ENCODE measurements around the gene MPP3. TPM values are rescaled to one million over a fixed set of nuclear protein-coding genes. Genes with fewer than 3 reads are reported as not detected.

MPP3 gene
- total and polyA plus RNA-seq, 2 of the 4 experiments (the other 2 are of a cell fraction), result 5.7 to 11.9 TPM

GRCh38 chr17:43805117-43805516 lies 27.8 kb downstream of the MPP3 start:
- intact Hi-C loops (cut with micrococcal nuclease) (no loop called here), in situ Hi-C loops (cut with MboI; ENCODE audit: low sequenced_read_pairs) (no loop called here), dilution Hi-C loops (cut with HindIII; ENCODE audit: low sequenced_read_pairs, unreplicated experiment) (no loop called here)
- H4K20me1 ChIP-seq (ENCODE audit: insufficient read depth, low read length), result peaks cover 5% of the 10 kb centered on the region; the same call in 1 of the 2 replicates
- no TSS peak for BruUV-seq (replicated peaks)
- no peak overlapping the region for H3K14ac ChIP-seq (replicated peaks; ENCODE audit: low read depth, low read length)
- no peaks in the 10 kb centered on the region; a peak in 1 of 4 replicates for H3K79me1 ChIP-seq (ENCODE audit: low read depth in 1 of 2, low read length in 2 of 2)
- H3K27me3 ChIP-seq (ENCODE audit: control insufficient read depth, insufficient read depth, low read length), result no peaks in the 10 kb centered on the region
- no peak overlapping the region for H2AFZ ChIP-seq (replicated peaks; ENCODE audit: low read length, poor library complexity)
- no peak overlapping the region for H3K27ac ChIP-seq (ENCODE audit: insufficient read depth, low read length)
- ATAC-seq (ENCODE audit: low read depth), result no peak
- DNase-seq, result no peak
- no peak overlapping the region for H4K8ac ChIP-seq (ENCODE audit: low read depth in 2 of 2, low read length in 2 of 2)
- no peak overlapping the region for H2AK9ac ChIP-seq (replicated peaks; ENCODE audit: low read depth, low read length, poor library complexity)
- no peak for TF ChIP-seq MAFK (IDR thresholded peaks at IDR 0.05; ENCODE audit: low read depth, low read length)
- no peak for TF ChIP-seq RAD21 (IDR thresholded peaks at IDR 0.05; ENCODE audit: low read length)
- no peak for TF ChIP-seq CHD1 (IDR thresholded peaks at IDR 0.05; ENCODE audit: low read depth, low read length)
- TF ChIP-seq USF2 (IDR thresholded peaks at IDR 0.05; ENCODE audit: low read depth, low read length), result no peak
- no peak for TF ChIP-seq BHLHE40 (IDR thresholded peaks at IDR 0.05; ENCODE audit: low read depth, low read length)
- no peak for TF ChIP-seq MAZ (IDR thresholded peaks at IDR 0.05; ENCODE audit: borderline replicate concordance, low read depth, low read length)
- no peak overlapping the region for H2BK5ac ChIP-seq (ENCODE audit: low read depth, low read length, poor library complexity, severe bottlenecking)
- no peak overlapping the region for H3K9ac ChIP-seq (ENCODE audit: low read depth, low read length)
- POLR2A ChIA-PET (ENCODE audit: unreplicated experiment), result no interaction called here
- H2BK120ac ChIP-seq (ENCODE audit: low read depth, low read length), result no peak overlapping the region
- no peaks in the 10 kb centered on the region for H3K9me3 ChIP-seq (ENCODE audit: control insufficient read depth, insufficient read depth, low read length)
- no peak overlapping the region for H4K5ac ChIP-seq (ENCODE audit: low read depth, low read length)
- peaks cover 10% of the 10 kb centered on the region for H3K36me3 ChIP-seq (ENCODE audit: control insufficient read depth, insufficient read depth, low read length)
- no peak overlapping the region for H3K56ac ChIP-seq (ENCODE audit: extremely low read depth, insufficient read depth, low read length)
- H3K4me1 ChIP-seq (ENCODE audit: control insufficient read depth, insufficient read depth, low read length), result peaks cover 2% of the 10 kb centered on the region; the same call in 1 of the 2 replicates
- H3K4ac ChIP-seq (ENCODE audit: low read depth, low read length), result no peak overlapping the region
- no peak overlapping the region for H4K91ac ChIP-seq (ENCODE audit: insufficient read depth, low read depth, low read length)
- H3K23ac ChIP-seq (ENCODE audit: low read depth, low read length), result no peak overlapping the region
- no peak overlapping the region for H2AK5ac ChIP-seq (ENCODE audit: low read depth, low read length)
- H3K9me1 ChIP-seq (ENCODE audit: insufficient read depth, low read length), result 0 out of 2 replicates have a peak, but pooled peaks cover 5% of the 10 kb centered on the region
- H3K18ac ChIP-seq (ENCODE audit: low read depth, low read length), result no peak overlapping the region
- no peak overlapping the region for H3K4me2 ChIP-seq (ENCODE audit: low read depth, low read length)
- H3K4me3 ChIP-seq (ENCODE audit: insufficient read depth, low read depth, low read length), result no peak overlapping the region
- no peak overlapping the region for H2BK15ac ChIP-seq (ENCODE audit: low read depth, low read length)
- CTCF ChIA-PET, result no interaction called here
- H2BK20ac ChIP-seq (ENCODE audit: low read depth, low read length), result no peak overlapping the region
